ENCODE data around the gene GRK5. TPM values are rescaled to one million over a fixed set of nuclear protein-coding genes. Genes with fewer than 3 reads are reported as not detected.

Gene GRK5
- total and polyA plus RNA-seq, 9 of the 15 experiments (the other 6 are each of a cell fraction or from before 2014, with no cell fraction given), result 0.46 to 0.83 (median 0.67) TPM; not detected in 2

DNA sequence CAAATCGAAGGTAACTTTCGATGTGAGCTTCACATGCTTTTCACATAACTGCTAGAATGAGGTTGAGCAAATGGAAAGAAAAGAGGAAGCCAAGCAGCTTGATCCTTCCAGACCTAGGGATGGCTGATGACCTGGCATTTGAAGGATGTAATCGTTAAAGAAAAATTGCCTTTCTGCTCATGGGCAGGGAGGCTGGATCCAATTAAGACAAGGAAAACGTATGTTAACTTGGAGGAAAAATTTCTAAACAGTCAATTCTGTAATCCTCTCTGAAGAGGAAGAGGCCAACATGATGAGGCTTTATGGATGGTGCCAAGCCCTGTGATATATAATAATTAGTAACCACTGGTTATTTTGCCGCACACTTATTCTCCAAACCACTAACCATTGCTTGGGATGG, 12.5 kb downstream of the GRK5 start:
- Histone ChIP-seq H3K4me1 (replicated peaks in 1 of 2; ENCODE audit: control insufficient read depth in 2 of 2, insufficient read depth in 2 of 2, low read length in 2 of 2) (no peaks in the 10 kb centered on the region; a peak in 1 of 5 replicates), H3K27ac (ENCODE audit: extremely low read depth, low read depth, low read length) (no peak overlapping the region), H3K9ac (ENCODE audit: insufficient read depth in 1 of 2, low read depth in 2 of 2, low read length in 2 of 2) (no peak overlapping the region), H3K4me2 (ENCODE audit: insufficient read depth, low read length) (no peak overlapping the region), H3K27me3 (ENCODE audit: control insufficient read depth in 2 of 2, insufficient read depth in 2 of 2, low read length in 2 of 2) (no peaks in the 10 kb centered on the region; a peak in 1 of 5 replicates), H3K9me3 (replicated peaks; ENCODE audit: control insufficient read depth, insufficient read depth, low read depth, low read length) (no peaks in the 10 kb centered on the region), H4K20me1 (replicated peaks; ENCODE audit: control insufficient read depth, insufficient read depth, low read length) (no peaks in the 10 kb centered on the region), H3K79me2 (ENCODE audit: control insufficient read depth, insufficient read depth, low read length) (no peaks in the 10 kb centered on the region), H3K4me3 (no peak overlapping the region), H3K9me1 (ENCODE audit: control insufficient read depth, insufficient read depth, low read length) (no peaks in the 10 kb centered on the region), H3K36me3 (ENCODE audit: control insufficient read depth, insufficient read depth, low read length) (no peaks in the 10 kb centered on the region), H2AFZ (ENCODE audit: low read depth, low read length) (no peak overlapping the region)
- ChIA-PET POLR2A (interaction anchor here (0.7 to 0.8 kb wide), 2 partner anchors 113 to 234 kb away, joined by 3 to 4 read pairs; no protein-coding TSS in a partner anchor), CTCF (ENCODE audit: low intra/inter-chr PET ratio) (no interaction called here)
- in situ Hi-C loops (cut with MboI) (no loop called here), intact Hi-C loops (cut with micrococcal nuclease) (no loop called here)
- no peak for ATAC-seq
- 24% methylated on average over 5 of the region's 5 CpGs for WGBS (ENCODE audit: insufficient coverage, low coverage, missing lambda C conversion rate)
- DNase-seq (ENCODE audit: extremely low read depth in 1 of 4, low spot score in 3 of 4), result no peak
- no peak for FAIRE-seq
- BruUV-seq (replicated peaks), result no TSS peak
- TF ChIP-seq ZNF395 (CRISPR knock-in tag; IDR thresholded peaks at IDR 0.05) (no peak), SPI1 (IDR thresholded peaks at IDR 0.05; ENCODE audit: borderline replicate concordance, low read depth, low read length) (peak; percentile 59; the same call in 1 of the 2 replicates)

DNA sequence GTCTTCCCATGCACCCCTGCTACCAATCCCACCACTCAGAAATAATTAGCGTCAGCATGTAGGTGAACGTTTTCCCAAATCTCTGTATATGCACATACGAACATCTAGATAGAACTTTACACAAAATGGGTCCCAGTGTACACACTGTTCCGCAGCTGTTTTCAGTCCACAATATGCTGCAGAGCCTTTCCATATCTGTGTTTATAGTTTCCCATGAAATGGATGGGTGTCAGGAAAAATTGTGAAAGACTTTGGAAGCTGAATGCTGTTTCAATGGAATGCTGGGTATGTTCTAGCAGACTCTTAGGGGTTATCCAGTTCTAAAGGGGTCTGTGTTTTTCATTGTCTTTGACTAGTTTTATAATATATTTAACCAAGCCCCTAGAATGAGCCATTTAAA, 13.8 kb downstream of the GRK5 start:
- Histone ChIP-seq H3K27ac (ENCODE audit: extremely low read depth, low read depth, low read length) (no peak overlapping the region), H3K9me3 (replicated peaks; ENCODE audit: control insufficient read depth, insufficient read depth, low read depth, low read length) (no peaks in the 10 kb centered on the region), H3K79me2 (ENCODE audit: control insufficient read depth, insufficient read depth, low read length) (no peaks in the 10 kb centered on the region), H3K4me1 (replicated peaks in 1 of 2; ENCODE audit: control insufficient read depth in 2 of 2, insufficient read depth in 2 of 2, low read length in 2 of 2) (no peaks in the 10 kb centered on the region; a peak in 1 of 5 replicates), H4K20me1 (replicated peaks; ENCODE audit: control insufficient read depth, insufficient read depth, low read length) (no peaks in the 10 kb centered on the region), H3K4me2 (ENCODE audit: insufficient read depth, low read length) (no peak overlapping the region), H3K4me3 (no peak overlapping the region), H3K9ac (ENCODE audit: insufficient read depth in 1 of 2, low read depth in 2 of 2, low read length in 2 of 2) (no peak overlapping the region), H3K9me1 (ENCODE audit: control insufficient read depth, insufficient read depth, low read length) (no peaks in the 10 kb centered on the region), H3K36me3 (ENCODE audit: control insufficient read depth, insufficient read depth, low read length) (no peaks in the 10 kb centered on the region), H2AFZ (ENCODE audit: low read depth, low read length) (no peak overlapping the region), H3K27me3 (ENCODE audit: control insufficient read depth in 2 of 2, insufficient read depth in 2 of 2, low read length in 2 of 2) (no peaks in the 10 kb centered on the region; a peak in 1 of 5 replicates)
- no TSS peak for BruUV-seq (replicated peaks)
- CTCF ChIA-PET (ENCODE audit: low intra/inter-chr PET ratio), result no interaction called here
- POLR2A ChIA-PET, result interaction anchor here (0.7 kb wide), 1 partner anchor 21 kb away, joined by 3 read pairs; no protein-coding TSS in a partner anchor
- WGBS (ENCODE audit: insufficient coverage, low coverage, missing lambda C conversion rate), result 29% methylated on average over 4 of the region's 4 CpGs
- intact Hi-C loops (cut with micrococcal nuclease) (no loop called here), in situ Hi-C loops (cut with MboI) (no loop called here)
- ATAC-seq (no peak), DNase-seq (ENCODE audit: extremely low read depth in 1 of 4, low spot score in 3 of 4) (no peak), FAIRE-seq (no peak)
- TF ChIP-seq SRSF9 (IDR thresholded peaks at IDR 0.05; ENCODE audit: borderline replicate concordance, low read depth, low read length) (no peak), ZC3H4 (CRISPR knock-in tag; IDR thresholded peaks at IDR 0.05; ENCODE audit: borderline replicate concordance) (no peak), ZBTB5 (IDR thresholded peaks at IDR 0.05) (no peak), FOXM1 (IDR thresholded peaks at IDR 0.05; ENCODE audit: low read depth) (no peak), FOXM1 (CRISPR knock-in tag; IDR thresholded peaks at IDR 0.05; ENCODE audit: low read depth) (no peak), BRD4 (IDR thresholded peaks at IDR 0.05) (no peak)
- TF ChIP-seq, protein P1, sequence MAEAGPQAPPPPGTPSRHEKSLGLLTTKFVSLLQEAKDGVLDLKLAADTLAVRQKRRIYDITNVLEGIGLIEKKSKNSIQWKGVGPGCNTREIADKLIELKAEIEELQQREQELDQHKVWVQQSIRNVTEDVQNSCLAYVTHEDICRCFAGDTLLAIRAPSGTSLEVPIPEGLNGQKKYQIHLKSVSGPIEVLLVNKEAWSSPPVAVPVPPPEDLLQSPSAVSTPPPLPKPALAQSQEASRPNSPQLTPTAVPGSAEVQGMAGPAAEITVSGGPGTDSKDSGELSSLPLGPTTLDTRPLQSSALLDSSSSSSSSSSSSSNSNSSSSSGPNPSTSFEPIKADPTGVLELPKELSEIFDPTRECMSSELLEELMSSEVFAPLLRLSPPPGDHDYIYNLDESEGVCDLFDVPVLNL (CRISPR knock-in tag; IDR thresholded peaks at IDR 0.05; ENCODE audit: low read depth), result no peak
- TF ChIP-seq, protein P2, sequence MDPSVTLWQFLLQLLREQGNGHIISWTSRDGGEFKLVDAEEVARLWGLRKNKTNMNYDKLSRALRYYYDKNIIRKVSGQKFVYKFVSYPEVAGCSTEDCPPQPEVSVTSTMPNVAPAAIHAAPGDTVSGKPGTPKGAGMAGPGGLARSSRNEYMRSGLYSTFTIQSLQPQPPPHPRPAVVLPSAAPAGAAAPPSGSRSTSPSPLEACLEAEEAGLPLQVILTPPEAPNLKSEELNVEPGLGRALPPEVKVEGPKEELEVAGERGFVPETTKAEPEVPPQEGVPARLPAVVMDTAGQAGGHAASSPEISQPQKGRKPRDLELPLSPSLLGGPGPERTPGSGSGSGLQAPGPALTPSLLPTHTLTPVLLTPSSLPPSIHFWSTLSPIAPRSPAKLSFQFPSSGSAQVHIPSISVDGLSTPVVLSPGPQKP (CRISPR knock-in tag; IDR thresholded peaks at IDR 0.05), result no peak

Data from K562 (cell line).